ENCODE data around the gene PRMT2. TPM values are rescaled to one million over a fixed set of nuclear protein-coding genes. Genes with fewer than 3 reads are reported as not detected.

PRMT2 gene
- total RNA-seq, 1 donor from 2014 or later = 96.6 TPM

- no peaks in the 10 kb centered on the region for H3K4me1 ChIP-seq (ENCODE audit: control insufficient read depth in 3 of 3, insufficient read depth in 3 of 3, low read length in 3 of 3)
- H3K9ac ChIP-seq (ENCODE audit: low read depth in 1 of 3, low read length in 3 of 3) = no peak overlapping the region
- H3K4me3 ChIP-seq (ENCODE audit: low read length in 3 of 3) = no peak overlapping the region
- no peaks in the 10 kb centered on the region for H3K9me3 ChIP-seq (ENCODE audit: control insufficient read depth in 3 of 3, low read length in 3 of 3)
- peaks cover 0 to 10% (median 5%) of the 10 kb centered on the region in 3 donors for H3K27me3 ChIP-seq (ENCODE audit: control insufficient read depth in 3 of 3, insufficient read depth in 3 of 3, low read length in 3 of 3)
- no peaks in the 10 kb centered on the region for H3K36me3 ChIP-seq (ENCODE audit: control insufficient read depth in 3 of 3, insufficient read depth in 3 of 3, low read length in 3 of 3)
- H3K27ac ChIP-seq (ENCODE audit: low read depth, low read length) = no peak overlapping the region
Observed at GRCh38 chr21:46616656-46617055, 18.8 kb upstream of the PRMT2 start.

GRCh38 chr21:46617267-46618051 is 18.0 kb upstream of the PRMT2 start:
- Histone ChIP-seq H3K4me3 (ENCODE audit: low read length in 3 of 3) (no peak overlapping the region), H3K4me1 (ENCODE audit: control insufficient read depth in 3 of 3, insufficient read depth in 3 of 3, low read length in 3 of 3) (no peaks in the 10 kb centered on the region), H3K9ac (ENCODE audit: low read depth in 1 of 3, low read length in 3 of 3) (no peak overlapping the region), H3K9me3 (ENCODE audit: control insufficient read depth in 3 of 3, low read length in 3 of 3) (no peaks in the 10 kb centered on the region), H3K27ac (ENCODE audit: low read depth, low read length) (no peak overlapping the region), H3K36me3 (ENCODE audit: control insufficient read depth in 3 of 3, insufficient read depth in 3 of 3, low read length in 3 of 3) (no peaks in the 10 kb centered on the region), H3K27me3 (ENCODE audit: control insufficient read depth in 3 of 3, insufficient read depth in 3 of 3, low read length in 3 of 3) (peaks cover 0 to 10% (median 5%) of the 10 kb centered on the region in 3 donors)

- H3K27me3 ChIP-seq (ENCODE audit: control insufficient read depth in 3 of 3, insufficient read depth in 3 of 3, low read length in 3 of 3) = peaks cover 0 to 10% (median 5%) of the 10 kb centered on the region in 3 donors
- H3K36me3 ChIP-seq (ENCODE audit: control insufficient read depth in 3 of 3, insufficient read depth in 3 of 3, low read length in 3 of 3) = no peaks in the 10 kb centered on the region
- no peak overlapping the region for H3K9ac ChIP-seq (ENCODE audit: low read depth in 1 of 3, low read length in 3 of 3)
Observed at GRCh38 chr21:46618738-46619379, 16.6 kb upstream of the PRMT2 start.

GRCh38 chr21:46619846-46620245 is 15.6 kb upstream of the PRMT2 start:
- Histone ChIP-seq H3K9ac (ENCODE audit: low read depth in 1 of 3, low read length in 3 of 3) (no peak overlapping the region), H3K27me3 (ENCODE audit: control insufficient read depth in 3 of 3, insufficient read depth in 3 of 3, low read length in 3 of 3) (peaks cover 0 to 10% (median 9%) of the 10 kb centered on the region in 3 donors)

More at GRCh38 chr21:46618738-46619379, 16.6 kb upstream of the PRMT2 start:
- Histone ChIP-seq H3K4me1 (ENCODE audit: control insufficient read depth in 3 of 3, insufficient read depth in 3 of 3, low read length in 3 of 3) (no peaks in the 10 kb centered on the region), H3K4me3 (ENCODE audit: low read length in 3 of 3) (no peak overlapping the region), H3K27ac (ENCODE audit: low read depth, low read length) (no peak overlapping the region), H3K9me3 (ENCODE audit: control insufficient read depth in 3 of 3, low read length in 3 of 3) (no peaks in the 10 kb centered on the region)

GRCh38 chr21:46620846-46621245 is 14.6 kb upstream of the PRMT2 start:
- no peak overlapping the region for H3K4me3 ChIP-seq (ENCODE audit: low read length in 3 of 3)
- peaks cover 0 to 15% (median 10%) of the 10 kb centered on the region in 3 donors for H3K27me3 ChIP-seq (ENCODE audit: control insufficient read depth in 3 of 3, insufficient read depth in 3 of 3, low read length in 3 of 3)
- no peak overlapping the region for H3K27ac ChIP-seq (ENCODE audit: low read depth, low read length)
- no peak overlapping the region for H3K9ac ChIP-seq (ENCODE audit: low read depth in 1 of 3, low read length in 3 of 3)
- peaks cover 2 to 10% (median 5%) of the 10 kb centered on the region in 3 donors for H3K9me3 ChIP-seq (ENCODE audit: control insufficient read depth in 3 of 3, low read length in 3 of 3)
- no peaks in the 10 kb centered on the region for H3K36me3 ChIP-seq (ENCODE audit: control insufficient read depth in 3 of 3, insufficient read depth in 3 of 3, low read length in 3 of 3)
- H3K4me1 ChIP-seq (ENCODE audit: control insufficient read depth in 3 of 3, insufficient read depth in 3 of 3, low read length in 3 of 3) = no peaks in the 10 kb centered on the region

More at GRCh38 chr21:46619846-46620245, 15.6 kb upstream of the PRMT2 start:
- Histone ChIP-seq H3K27ac (ENCODE audit: low read depth, low read length) (no peak overlapping the region), H3K4me1 (ENCODE audit: control insufficient read depth in 3 of 3, insufficient read depth in 3 of 3, low read length in 3 of 3) (no peaks in the 10 kb centered on the region), H3K4me3 (ENCODE audit: low read length in 3 of 3) (no peak overlapping the region), H3K36me3 (ENCODE audit: control insufficient read depth in 3 of 3, insufficient read depth in 3 of 3, low read length in 3 of 3) (no peaks in the 10 kb centered on the region), H3K9me3 (ENCODE audit: control insufficient read depth in 3 of 3, low read length in 3 of 3) (peaks cover 0 to 5% (median 0%) of the 10 kb centered on the region in 3 donors)

- Histone ChIP-seq H3K27ac (ENCODE audit: low read depth, low read length) (no peak overlapping the region), H3K9ac (ENCODE audit: low read depth in 1 of 3, low read length in 3 of 3) (no peak overlapping the region), H3K4me3 (ENCODE audit: low read length in 3 of 3) (no peak overlapping the region), H3K9me3 (ENCODE audit: control insufficient read depth in 3 of 3, low read length in 3 of 3) (peaks cover 2 to 13% (median 9%) of the 10 kb centered on the region in 3 donors), H3K27me3 (ENCODE audit: control insufficient read depth in 3 of 3, insufficient read depth in 3 of 3, low read length in 3 of 3) (peaks cover 0 to 15% (median 10%) of the 10 kb centered on the region in 3 donors), H3K4me1 (ENCODE audit: control insufficient read depth in 3 of 3, insufficient read depth in 3 of 3, low read length in 3 of 3) (no peaks in the 10 kb centered on the region), H3K36me3 (ENCODE audit: control insufficient read depth in 3 of 3, insufficient read depth in 3 of 3, low read length in 3 of 3) (no peaks in the 10 kb centered on the region)
Observed at GRCh38 chr21:46621457-46622182, 13.9 kb upstream of the PRMT2 start.

GRCh38 chr21:46622226-46622625 is 13.2 kb upstream of the PRMT2 start:
- H3K4me3 ChIP-seq (ENCODE audit: low read length in 3 of 3) = no peak overlapping the region
- H3K9ac ChIP-seq (ENCODE audit: low read depth in 1 of 3, low read length in 3 of 3) = no peak overlapping the region
- no peaks in the 10 kb centered on the region for H3K36me3 ChIP-seq (ENCODE audit: control insufficient read depth in 3 of 3, insufficient read depth in 3 of 3, low read length in 3 of 3)
- no peaks in the 10 kb centered on the region for H3K4me1 ChIP-seq (ENCODE audit: control insufficient read depth in 3 of 3, insufficient read depth in 3 of 3, low read length in 3 of 3)
- peaks cover 2 to 14% (median 12%) of the 10 kb centered on the region in 3 donors for H3K9me3 ChIP-seq (ENCODE audit: control insufficient read depth in 3 of 3, low read length in 3 of 3)
- peaks cover 0 to 15% (median 10%) of the 10 kb centered on the region in 3 donors for H3K27me3 ChIP-seq (ENCODE audit: control insufficient read depth in 3 of 3, insufficient read depth in 3 of 3, low read length in 3 of 3)
- peak overlapping the region; percentile 36 for H3K27ac ChIP-seq (ENCODE audit: low read depth, low read length)

- Histone ChIP-seq H3K4me3 (ENCODE audit: low read length in 3 of 3) (no peak overlapping the region), H3K9me3 (ENCODE audit: control insufficient read depth in 3 of 3, low read length in 3 of 3) (peaks cover 2 to 14% (median 12%) of the 10 kb centered on the region in 3 donors), H3K36me3 (ENCODE audit: control insufficient read depth in 3 of 3, insufficient read depth in 3 of 3, low read length in 3 of 3) (no peaks in the 10 kb centered on the region), H3K27me3 (ENCODE audit: control insufficient read depth in 3 of 3, insufficient read depth in 3 of 3, low read length in 3 of 3) (peaks cover 6 to 26% (median 15%) of the 10 kb centered on the region in 3 donors), H3K4me1 (ENCODE audit: control insufficient read depth in 3 of 3, insufficient read depth in 3 of 3, low read length in 3 of 3) (no peaks in the 10 kb centered on the region), H3K9ac (ENCODE audit: low read depth in 1 of 3, low read length in 3 of 3) (no peak overlapping the region), H3K27ac (ENCODE audit: low read depth, low read length) (no peak overlapping the region)
Observed at GRCh38 chr21:46624050-46624449, 11.4 kb upstream of the PRMT2 start.

- H3K27ac ChIP-seq (ENCODE audit: low read depth, low read length) = no peak overlapping the region
- H3K4me1 ChIP-seq (ENCODE audit: control insufficient read depth in 3 of 3, insufficient read depth in 3 of 3, low read length in 3 of 3) = no peaks in the 10 kb centered on the region
- no peaks in the 10 kb centered on the region for H3K36me3 ChIP-seq (ENCODE audit: control insufficient read depth in 3 of 3, insufficient read depth in 3 of 3, low read length in 3 of 3)
- H3K4me3 ChIP-seq (ENCODE audit: low read length in 3 of 3) = no peak overlapping the region
- peaks cover 2 to 14% (median 12%) of the 10 kb centered on the region in 3 donors for H3K9me3 ChIP-seq (ENCODE audit: control insufficient read depth in 3 of 3, low read length in 3 of 3)
- H3K9ac ChIP-seq (ENCODE audit: low read depth in 1 of 3, low read length in 3 of 3) = no peak overlapping the region
- H3K27me3 ChIP-seq (ENCODE audit: control insufficient read depth in 3 of 3, insufficient read depth in 3 of 3, low read length in 3 of 3) = peaks cover 6 to 25% (median 9%) of the 10 kb centered on the region in 3 donors
Observed at GRCh38 chr21:46625759-46626158, 9.7 kb upstream of the PRMT2 start.

Data from skeletal muscle tissue (tissue), 4 donors.